ENCODE measurements around the gene TNFRSF8.

DNA sequence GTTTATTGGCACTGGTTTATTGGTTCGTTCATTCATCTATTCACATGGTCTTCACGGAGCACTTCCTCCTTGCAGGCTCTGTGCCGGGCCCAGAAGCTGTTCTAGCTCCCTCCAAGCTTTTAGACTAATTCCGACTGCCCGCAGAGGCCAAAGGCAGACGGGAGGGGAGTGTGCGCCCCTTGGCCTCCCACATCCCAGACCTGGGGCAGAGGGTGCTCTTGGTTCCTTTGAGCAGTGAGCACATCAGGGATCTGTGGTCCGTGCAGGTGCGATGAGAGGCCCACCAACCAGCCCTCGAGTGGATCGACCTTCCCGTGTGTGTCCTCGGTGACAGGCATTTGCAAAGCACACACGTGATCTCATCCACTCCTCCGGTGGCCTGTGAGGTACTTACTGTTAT, 65.0 kb downstream of the TNFRSF8 start:
- TF ChIP-seq RAD21 (IDR thresholded peaks at IDR 0.05; ENCODE audit: low read length), result no peak
- TF ChIP-seq, protein P1, sequence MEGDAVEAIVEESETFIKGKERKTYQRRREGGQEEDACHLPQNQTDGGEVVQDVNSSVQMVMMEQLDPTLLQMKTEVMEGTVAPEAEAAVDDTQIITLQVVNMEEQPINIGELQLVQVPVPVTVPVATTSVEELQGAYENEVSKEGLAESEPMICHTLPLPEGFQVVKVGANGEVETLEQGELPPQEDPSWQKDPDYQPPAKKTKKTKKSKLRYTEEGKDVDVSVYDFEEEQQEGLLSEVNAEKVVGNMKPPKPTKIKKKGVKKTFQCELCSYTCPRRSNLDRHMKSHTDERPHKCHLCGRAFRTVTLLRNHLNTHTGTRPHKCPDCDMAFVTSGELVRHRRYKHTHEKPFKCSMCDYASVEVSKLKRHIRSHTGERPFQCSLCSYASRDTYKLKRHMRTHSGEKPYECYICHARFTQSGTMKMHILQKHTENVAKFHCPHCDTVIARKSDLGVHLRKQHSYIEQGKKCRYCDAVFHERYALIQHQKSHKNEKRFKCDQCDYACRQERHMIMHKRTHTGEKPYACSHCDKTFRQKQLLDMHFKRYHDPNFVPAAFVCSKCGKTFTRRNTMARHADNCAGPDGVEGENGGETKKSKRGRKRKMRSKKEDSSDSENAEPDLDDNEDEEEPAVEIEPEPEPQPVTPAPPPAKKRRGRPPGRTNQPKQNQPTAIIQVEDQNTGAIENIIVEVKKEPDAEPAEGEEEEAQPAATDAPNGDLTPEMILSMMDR (IDR thresholded peaks at IDR 0.05), result no peak
- TF ChIP-seq JUND (IDR thresholded peaks at IDR 0.05), result no peak
- TF ChIP-seq POLR2AphosphoS5 (IDR thresholded peaks at IDR 0.05; ENCODE audit: low read depth, low read length), result no peak
- TF ChIP-seq EZH2phosphoT487 (IDR thresholded peaks at IDR 0.05; ENCODE audit: borderline replicate concordance, low read depth), result no peak
- TF ChIP-seq YY1 (IDR thresholded peaks at IDR 0.05; ENCODE audit: low read depth), result no peak
- no peak for TF ChIP-seq ELF1 (IDR thresholded peaks at IDR 0.05)
- TF ChIP-seq TEAD4 (IDR thresholded peaks at IDR 0.05; ENCODE audit: borderline replicate concordance, insufficient read depth), result no peak
- no peak for TF ChIP-seq EP300 (IDR thresholded peaks at IDR 0.05; ENCODE audit: borderline replicate concordance in 1 of 2, low read depth in 1 of 2, low read length in 1 of 2)
- TF ChIP-seq, protein P2, sequence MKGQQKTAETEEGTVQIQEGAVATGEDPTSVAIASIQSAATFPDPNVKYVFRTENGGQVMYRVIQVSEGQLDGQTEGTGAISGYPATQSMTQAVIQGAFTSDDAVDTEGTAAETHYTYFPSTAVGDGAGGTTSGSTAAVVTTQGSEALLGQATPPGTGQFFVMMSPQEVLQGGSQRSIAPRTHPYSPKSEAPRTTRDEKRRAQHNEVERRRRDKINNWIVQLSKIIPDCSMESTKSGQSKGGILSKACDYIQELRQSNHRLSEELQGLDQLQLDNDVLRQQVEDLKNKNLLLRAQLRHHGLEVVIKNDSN (IDR thresholded peaks at IDR 0.05; ENCODE audit: borderline replicate concordance, low read depth), result no peak
- no peak for TF ChIP-seq RXRA (IDR thresholded peaks at IDR 0.05; ENCODE audit: borderline replicate concordance, low read depth)
- TF ChIP-seq, protein P3, sequence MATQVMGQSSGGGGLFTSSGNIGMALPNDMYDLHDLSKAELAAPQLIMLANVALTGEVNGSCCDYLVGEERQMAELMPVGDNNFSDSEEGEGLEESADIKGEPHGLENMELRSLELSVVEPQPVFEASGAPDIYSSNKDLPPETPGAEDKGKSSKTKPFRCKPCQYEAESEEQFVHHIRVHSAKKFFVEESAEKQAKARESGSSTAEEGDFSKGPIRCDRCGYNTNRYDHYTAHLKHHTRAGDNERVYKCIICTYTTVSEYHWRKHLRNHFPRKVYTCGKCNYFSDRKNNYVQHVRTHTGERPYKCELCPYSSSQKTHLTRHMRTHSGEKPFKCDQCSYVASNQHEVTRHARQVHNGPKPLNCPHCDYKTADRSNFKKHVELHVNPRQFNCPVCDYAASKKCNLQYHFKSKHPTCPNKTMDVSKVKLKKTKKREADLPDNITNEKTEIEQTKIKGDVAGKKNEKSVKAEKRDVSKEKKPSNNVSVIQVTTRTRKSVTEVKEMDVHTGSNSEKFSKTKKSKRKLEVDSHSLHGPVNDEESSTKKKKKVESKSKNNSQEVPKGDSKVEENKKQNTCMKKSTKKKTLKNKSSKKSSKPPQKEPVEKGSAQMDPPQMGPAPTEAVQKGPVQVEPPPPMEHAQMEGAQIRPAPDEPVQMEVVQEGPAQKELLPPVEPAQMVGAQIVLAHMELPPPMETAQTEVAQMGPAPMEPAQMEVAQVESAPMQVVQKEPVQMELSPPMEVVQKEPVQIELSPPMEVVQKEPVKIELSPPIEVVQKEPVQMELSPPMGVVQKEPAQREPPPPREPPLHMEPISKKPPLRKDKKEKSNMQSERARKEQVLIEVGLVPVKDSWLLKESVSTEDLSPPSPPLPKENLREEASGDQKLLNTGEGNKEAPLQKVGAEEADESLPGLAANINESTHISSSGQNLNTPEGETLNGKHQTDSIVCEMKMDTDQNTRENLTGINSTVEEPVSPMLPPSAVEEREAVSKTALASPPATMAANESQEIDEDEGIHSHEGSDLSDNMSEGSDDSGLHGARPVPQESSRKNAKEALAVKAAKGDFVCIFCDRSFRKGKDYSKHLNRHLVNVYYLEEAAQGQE (IDR thresholded peaks at IDR 0.05; ENCODE audit: low read depth, low read length), result no peak
